IMR-90 (cell line): Measurements from ENCODE around the gene FAM168B. TPM values are rescaled to one million over a fixed set of nuclear protein-coding genes. Genes with fewer than 3 reads are reported as not detected.

Experiments
- ATAC-seq: fragments of 200-7000 bp; cut with Tn5 transposase; 2 replicates; pipeline ENCODE4 v1.9.1; 2020; ENCODE audit warnings: low read depth, mild to moderate bottlenecking, moderate library complexity
- BruUV-seq: library from RNA; stranded (reverse); fragments of 400-500 nt; replicated peaks from 2 replicates; lab custom pipeline; 2021; lab: Mats Ljungman, UMichigan
- CTCF ChIA-PET: fragments of 300-600 bp; formaldehyde crosslinking; extraction: SDS; loops from one replicate; lab custom pipeline; 2021; ENCODE audit warnings: antibody characterized with exemption; lab: Yijun Ruan, JAX
- POLR2A ChIA-PET: fragments of 300-600 bp; sonication (Branson Sonifier 250); formaldehyde crosslinking; loops from one replicate; lab custom pipeline; 2022; ENCODE audit warnings: antibody characterized with exemption; ENCODE audit not compliant: unreplicated experiment; lab: Charles Lee
- DNase-seq: peaks from one replicate; pipeline ENCODE4 v3.0.0; 2013
- H2AFZ ChIP-seq: replicated peaks from 2 replicates; pipeline ENCODE3; 2013; ENCODE audit warnings: low read length, mild to moderate bottlenecking; ENCODE audit not compliant: poor library complexity
- H2AK5ac ChIP-seq: 2 replicates; pipeline ENCODE4 v1.6.1; 2013; ENCODE audit warnings: low read depth, low read length, inconsistent platforms
- H2AK9ac ChIP-seq: replicated peaks from 2 replicates; pipeline ENCODE3; 2013; ENCODE audit warnings: mild to moderate bottlenecking, low read depth, low read length, moderate library complexity; ENCODE audit not compliant: poor library complexity
- H2BK120ac ChIP-seq: 2 replicates; pipeline ENCODE4 v1.6.1; 2013; ENCODE audit warnings: low read depth, low read length, inconsistent platforms
- H2BK15ac ChIP-seq: 3 replicates; pipeline ENCODE4 v1.6.1; 2013; ENCODE audit warnings: low read depth, low read length, inconsistent platforms
- H2BK20ac ChIP-seq: 2 replicates; pipeline ENCODE4 v1.6.1; 2013; ENCODE audit warnings: low read depth, mild to moderate bottlenecking, inconsistent platforms, low read length, moderate library complexity
- H2BK5ac ChIP-seq: 2 replicates; pipeline ENCODE4 v1.6.1; 2013; ENCODE audit warnings: mild to moderate bottlenecking, low read depth, low read length, inconsistent platforms; ENCODE audit not compliant: poor library complexity, severe bottlenecking
- H3K14ac ChIP-seq: replicated peaks from 2 replicates; pipeline ENCODE4 v1.6.1; 2013; ENCODE audit warnings: low read depth, low read length, inconsistent platforms
- H3K18ac ChIP-seq: 2 replicates; pipeline ENCODE4 v1.6.1; 2013; ENCODE audit warnings: low read depth, low read length, control low read depth
- H3K23ac ChIP-seq: 2 replicates; pipeline ENCODE4 v1.6.1; 2013; ENCODE audit warnings: low read depth, low read length, inconsistent platforms
- H3K27ac ChIP-seq: 2 replicates; pipeline ENCODE4 v1.5.1; 2013; ENCODE audit warnings: mild to moderate bottlenecking, control low read depth, low read length; ENCODE audit not compliant: insufficient read depth
- H3K27me3 ChIP-seq: 2 replicates; pipeline ENCODE4 v1.6.1; 2013; ENCODE audit warnings: low read length; ENCODE audit not compliant: control insufficient read depth, insufficient read depth
- H3K36me3 ChIP-seq: 2 replicates; pipeline ENCODE4 v1.6.1; 2013; ENCODE audit warnings: low read length, mixed read lengths; ENCODE audit not compliant: control insufficient read depth, insufficient read depth
- H3K4ac ChIP-seq: 2 replicates; pipeline ENCODE4 v1.6.1; 2013; ENCODE audit warnings: low read depth, low read length, inconsistent platforms
- H3K4me1 ChIP-seq: 2 replicates; pipeline ENCODE4 v1.6.1; 2013; ENCODE audit warnings: low read length, mixed read lengths; ENCODE audit not compliant: control insufficient read depth, insufficient read depth
- H3K4me2 ChIP-seq: 2 replicates; pipeline ENCODE4 v1.6.1; 2013; ENCODE audit warnings: low read depth, mild to moderate bottlenecking, control low read depth, low read length, moderate library complexity
- H3K4me3 ChIP-seq: 2 replicates; pipeline ENCODE4 v1.5.1; 2013; ENCODE audit warnings: low read depth, mild to moderate bottlenecking, control low read depth, low read length, moderate library complexity; ENCODE audit not compliant: insufficient read depth
- H3K56ac ChIP-seq: 2 replicates; pipeline ENCODE4 v1.6.1; 2013; ENCODE audit warnings: low read length, inconsistent platforms; ENCODE audit not compliant: insufficient read depth; ENCODE audit errors: extremely low read depth
- H3K79me1 ChIP-seq, 2 experiments: 2 replicates each; pipeline ENCODE4 v1.6.1; 2013; ENCODE audit warnings: low read length in 2 of 2, inconsistent platforms in 1 of 2, low read depth in 1 of 2
- H3K9ac ChIP-seq: 2 replicates; pipeline ENCODE4 v1.6.1; 2013; ENCODE audit warnings: low read depth, low read length, control low read depth
- H3K9me1 ChIP-seq: 2 replicates; pipeline ENCODE4 v1.6.1; 2013; ENCODE audit warnings: low read length, inconsistent platforms; ENCODE audit not compliant: insufficient read depth
- H3K9me3 ChIP-seq: 2 replicates; pipeline ENCODE4 v1.6.1; 2013; ENCODE audit warnings: low read length; ENCODE audit not compliant: control insufficient read depth, insufficient read depth
- H4K20me1 ChIP-seq: 2 replicates; pipeline ENCODE4 v1.6.1; 2013; ENCODE audit warnings: low read length, inconsistent platforms; ENCODE audit not compliant: insufficient read depth
- H4K5ac ChIP-seq: 2 replicates; pipeline ENCODE4 v1.6.1; 2013; ENCODE audit warnings: mild to moderate bottlenecking, low read depth, low read length, control low read depth
- H4K8ac ChIP-seq, 2 experiments: 2 replicates each; pipeline ENCODE4 v1.6.1; 2013; ENCODE audit warnings: low read depth in 2 of 2, low read length in 2 of 2, control low read depth in 1 of 2, inconsistent platforms in 1 of 2
- H4K91ac ChIP-seq: 2 replicates; pipeline ENCODE4 v1.6.1; 2013; ENCODE audit warnings: low read depth, low read length, inconsistent platforms; ENCODE audit not compliant: insufficient read depth
- CEBPB ChIP-seq: IDR thresholded peaks from 2 replicates; pipeline ENCODE4 v1.6.1; 2012; ENCODE audit warnings: low read depth, low read length, improper control_type of control experiment
- MAFK ChIP-seq: IDR thresholded peaks from 2 replicates; pipeline ENCODE4 v1.6.1; 2012; ENCODE audit warnings: low read depth, low read length, improper control_type of control experiment
- WGBS, 2 experiments: methylation state at CpG; one replicate each; pipeline versions ENCODE4 v1.1.5 to v1.1.7; 2013; ENCODE audit warnings: missing lambda C conversion rate in 2 of 2; ENCODE audit not compliant: insufficient read length in 1 of 2; ENCODE audit errors: extremely low coverage in 2 of 2; 5-methylcytosine and 5-hydroxymethylcytosine counted together
- dilution Hi-C: fragments of 300-500 bp; cut with HindIII; formaldehyde crosslinking; loops from one replicate; pipeline ENCODE4 v1.14.3; 2018; ENCODE audit warnings: low sequenced_read_pairs; ENCODE audit not compliant: unreplicated experiment
- in situ Hi-C: fragments of 300-500 bp; cut with MboI; formaldehyde crosslinking; loops from 3 replicates; pipeline ENCODE4 v1.14.3; 2019; ENCODE audit warnings: low sequenced_read_pairs, inconsistent platforms, mixed read lengths
- intact Hi-C: fragments of 100-400 bp; cut with micrococcal nuclease; formaldehyde crosslinking; loops from 2 replicates; pipeline ENCODE4 v1.10.0; 2022
- polyA plus RNA-seq, 3 experiments: library from polyadenylated mRNA; depleted of rRNA; stranded (reverse); fragments of >200 nt; gene quantifications; 2 replicates each; pipeline ENCODE4 v1.2.3, GENCODE V29; 2012; ENCODE audit warnings: low replicate concordance in 1 of 3
- total RNA-seq: library from RNA; depleted of rRNA; stranded (reverse); fragments of >200 nt; gene quantifications from 2 replicates; pipeline ENCODE4 v1.2.3, GENCODE V29; 2012

The FAM168B gene
- total and polyA plus RNA-seq, 2 of the 4 experiments (the other 2 are of a cell fraction) = 76.4 to 106 TPM

DNA sequence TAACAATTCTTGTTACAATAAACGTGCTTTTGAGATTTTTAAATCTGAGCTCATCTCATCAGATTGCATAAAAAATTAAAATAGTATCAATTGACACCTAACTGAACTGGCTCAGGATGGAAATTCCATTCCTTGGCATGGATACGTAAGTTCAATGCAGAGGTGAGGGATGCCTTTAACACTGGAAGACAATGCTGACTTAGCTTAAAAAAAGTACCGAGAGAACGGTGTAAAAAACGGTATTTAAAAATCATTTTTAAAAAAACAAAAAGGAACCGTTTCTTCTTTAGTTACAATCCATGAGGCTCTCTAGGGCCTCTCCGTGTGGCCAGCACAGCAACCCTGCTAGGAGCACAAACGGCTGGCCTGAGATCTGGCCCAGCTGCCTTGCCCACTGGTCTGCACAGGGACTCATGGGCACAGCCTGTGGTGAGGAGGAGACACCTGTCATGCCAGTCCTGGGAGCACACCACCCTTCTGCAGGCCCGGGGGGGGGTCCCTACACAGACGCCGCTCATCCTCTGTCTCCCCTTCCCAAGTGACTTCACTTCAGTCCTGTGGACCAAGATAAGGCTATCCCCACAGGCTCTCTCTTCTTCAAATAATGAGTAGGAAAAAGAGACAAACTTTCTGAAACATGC, 45.2 kb downstream of the FAM168B start:
- Histone ChIP-seq H2AK9ac (no peak overlapping the region), H4K8ac (no peak overlapping the region), H3K36me3 (peaks cover 48% of the 10 kb centered on the region), H3K18ac (no peak overlapping the region), H3K14ac (no peak overlapping the region), H3K56ac (no peak overlapping the region), H3K4me1 (no peaks in the 10 kb centered on the region), H2BK20ac (no peak overlapping the region), H3K4me2 (no peak overlapping the region), H4K5ac (no peak overlapping the region), H2BK5ac (no peak overlapping the region), H3K9me3 (no peaks in the 10 kb centered on the region), H2BK15ac (no peak overlapping the region), H3K4ac (no peak overlapping the region), H4K91ac (no peak overlapping the region), H3K9me1 (no peaks in the 10 kb centered on the region; the same call in 1 of the 2 replicates), H3K27me3 (no peaks in the 10 kb centered on the region), H3K23ac (no peak overlapping the region), H2AK5ac (no peak overlapping the region), H2BK120ac (no peak overlapping the region), H3K9ac (no peak overlapping the region), H3K27ac (no peak overlapping the region), H3K79me1 (peaks cover 15 to 24% of the 10 kb centered on the region in 2 experiments), H3K4me3 (no peak overlapping the region), H2AFZ (no peak overlapping the region), H4K20me1 (peaks cover 27% of the 10 kb centered on the region)
- in situ Hi-C loops (no loop called here), dilution Hi-C loops (no loop called here), intact Hi-C loops (no loop called here)
- ChIA-PET POLR2A (interaction anchor here (0.6 kb wide), 1 partner anchor 130 kb away, joined by 3 read pairs; no protein-coding TSS in a partner anchor), CTCF (no interaction called here)
- ATAC-seq (no peak), DNase-seq (no peak)
- no TSS peak for BruUV-seq
- TF ChIP-seq CEBPB (no peak), MAFK (peak; percentile 54)
- WGBS, 2 experiments = 87% methylated on average over 4 of the region's 11 CpGs; no CpG with 5 or more reads in 1 of the 2 experiments
